IPS-18a (cell line): ENCODE results near the gene ASF1A.

Experiments
- H3K27ac ChIP-seq: one replicate; pipeline ENCODE4 v1.5.1; 2013; ENCODE audit warnings: low read length
- H3K27me3 ChIP-seq: one replicate; pipeline ENCODE4 v1.6.1; 2013; ENCODE audit warnings: mild to moderate bottlenecking, low read length; ENCODE audit not compliant: control insufficient read depth, insufficient read depth
- H3K36me3 ChIP-seq: one replicate; pipeline ENCODE4 v1.6.1; 2013; ENCODE audit warnings: low read depth, low read length; ENCODE audit not compliant: control insufficient read depth
- H3K4me1 ChIP-seq: one replicate; pipeline ENCODE4 v1.6.1; 2013; ENCODE audit warnings: low read depth, low read length; ENCODE audit not compliant: control insufficient read depth
- H3K4me3 ChIP-seq: one replicate; pipeline ENCODE4 v1.5.1; 2013; ENCODE audit warnings: low read length
- H3K9ac ChIP-seq: one replicate; pipeline ENCODE4 v1.6.1; 2013; ENCODE audit warnings: mild to moderate bottlenecking, low read length, moderate library complexity
- H3K9me3 ChIP-seq: one replicate; pipeline ENCODE4 v1.6.1; 2013; ENCODE audit warnings: low read depth, low read length; ENCODE audit not compliant: control insufficient read depth

The ASF1A gene

DNA sequence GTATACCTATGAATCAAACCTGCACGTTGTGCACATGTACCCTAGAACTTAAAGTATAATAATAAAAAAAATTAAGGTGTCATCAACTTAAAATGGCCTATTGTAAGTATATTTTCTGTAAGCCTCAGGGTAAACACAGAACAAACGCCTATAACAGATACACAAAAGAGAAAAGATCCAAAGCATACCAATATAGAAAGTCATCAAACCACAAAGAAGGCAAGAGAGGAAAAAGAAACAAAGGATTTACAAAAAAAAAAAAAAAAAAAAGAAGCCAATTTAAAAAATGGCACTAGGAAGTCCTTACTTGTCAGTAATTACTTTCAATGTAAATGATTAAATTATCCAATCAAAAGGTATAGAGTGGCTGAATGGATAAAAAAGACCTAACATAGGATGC, 24.6 kb upstream of the ASF1A start:
- H3K9me3 ChIP-seq: no peaks in the 10 kb centered on the region
- no peaks in the 10 kb centered on the region for H3K4me1 ChIP-seq
- no peaks in the 10 kb centered on the region for H3K36me3 ChIP-seq
- H3K9ac ChIP-seq: no peak overlapping the region
- H3K27me3 ChIP-seq: no peaks in the 10 kb centered on the region
- no peak overlapping the region for H3K27ac ChIP-seq
- no peak overlapping the region for H3K4me3 ChIP-seq

DNA sequence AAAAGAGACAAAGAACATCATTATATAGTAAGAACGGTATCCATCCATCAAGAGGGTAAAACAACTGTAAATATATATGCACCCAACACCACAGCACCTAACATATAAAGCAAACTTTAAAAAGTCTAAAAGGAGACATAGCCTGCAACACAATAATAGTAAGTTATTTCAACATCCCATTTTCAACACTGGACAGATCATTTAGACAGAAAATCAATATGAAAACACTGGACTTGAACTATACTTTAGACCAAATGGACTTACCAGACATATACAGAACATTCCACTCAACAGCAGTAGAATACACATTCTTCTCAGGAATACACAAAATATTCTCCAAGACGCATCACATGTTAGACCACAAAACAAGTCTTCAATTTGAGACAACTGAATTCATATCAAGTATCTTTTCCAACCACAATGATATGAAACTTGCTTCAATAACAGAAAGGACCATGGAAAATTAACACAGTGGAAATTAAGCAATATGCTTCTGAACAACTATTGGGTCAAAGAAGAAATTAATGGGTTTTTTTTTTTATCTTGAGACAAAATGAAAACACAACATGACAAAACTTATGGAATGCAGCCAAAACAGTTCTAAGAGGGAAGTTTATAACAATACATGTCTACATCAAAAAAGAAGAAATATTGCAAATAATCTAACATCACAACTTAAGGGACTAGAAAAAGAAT, 23.9 kb upstream of the ASF1A start:
- H3K27me3 ChIP-seq: no peaks in the 10 kb centered on the region
- H3K9ac ChIP-seq: no peak overlapping the region
- no peak overlapping the region for H3K27ac ChIP-seq
- no peaks in the 10 kb centered on the region for H3K4me1 ChIP-seq
- H3K4me3 ChIP-seq: no peak overlapping the region
- H3K9me3 ChIP-seq: no peaks in the 10 kb centered on the region
- no peaks in the 10 kb centered on the region for H3K36me3 ChIP-seq

DNA sequence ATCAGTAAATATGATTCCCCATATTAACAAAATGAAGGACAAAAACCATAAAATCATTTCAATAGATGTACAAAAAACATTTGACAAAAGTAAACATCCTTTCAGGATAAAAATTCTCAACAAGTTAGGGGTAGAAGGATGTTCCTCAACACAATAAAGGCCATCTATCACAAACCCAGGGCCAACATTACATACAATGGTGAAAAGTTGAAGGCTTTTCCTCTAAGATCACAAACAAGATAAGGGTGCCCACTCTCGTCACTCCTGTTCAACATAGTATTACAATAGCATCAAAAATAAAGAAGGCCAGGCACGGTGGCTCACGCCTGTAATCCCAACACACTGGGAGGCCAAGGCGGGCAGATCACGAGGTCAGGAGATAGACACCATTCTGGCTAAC, 22.6 kb upstream of the ASF1A start:
- Histone ChIP-seq H3K9ac (no peak overlapping the region), H3K27me3 (no peaks in the 10 kb centered on the region), H3K4me1 (no peaks in the 10 kb centered on the region)

DNA sequence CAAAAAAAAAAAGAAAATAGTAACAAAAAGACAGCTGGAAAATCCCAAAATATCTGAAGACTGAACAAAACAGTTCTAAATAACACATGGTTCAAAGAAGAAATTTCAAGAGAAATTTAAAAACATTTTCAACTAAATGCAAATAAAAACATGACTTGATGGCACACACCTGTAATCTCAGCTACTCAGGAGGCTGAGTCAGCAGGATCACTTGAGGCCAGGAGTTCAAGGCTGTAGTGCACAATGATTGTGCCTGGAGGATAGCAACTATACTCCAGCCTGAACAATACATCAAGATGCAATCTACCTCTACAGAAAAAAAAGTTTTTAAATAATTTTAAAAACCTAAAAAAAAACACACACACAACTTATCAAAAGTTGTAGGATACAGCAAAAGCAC, 21.6 kb upstream of the ASF1A start:
- Histone ChIP-seq H3K27ac (no peak overlapping the region), H3K36me3 (no peaks in the 10 kb centered on the region), H3K9me3 (no peaks in the 10 kb centered on the region), H3K4me3 (no peak overlapping the region), H3K4me1 (no peaks in the 10 kb centered on the region), H3K27me3 (no peaks in the 10 kb centered on the region), H3K9ac (no peak overlapping the region)

More for the DNA sequence above, 22.6 kb upstream of the ASF1A start:
- H3K27ac ChIP-seq: no peak overlapping the region
- H3K9me3 ChIP-seq: no peaks in the 10 kb centered on the region
- H3K36me3 ChIP-seq: no peaks in the 10 kb centered on the region
- H3K4me3 ChIP-seq: no peak overlapping the region

DNA sequence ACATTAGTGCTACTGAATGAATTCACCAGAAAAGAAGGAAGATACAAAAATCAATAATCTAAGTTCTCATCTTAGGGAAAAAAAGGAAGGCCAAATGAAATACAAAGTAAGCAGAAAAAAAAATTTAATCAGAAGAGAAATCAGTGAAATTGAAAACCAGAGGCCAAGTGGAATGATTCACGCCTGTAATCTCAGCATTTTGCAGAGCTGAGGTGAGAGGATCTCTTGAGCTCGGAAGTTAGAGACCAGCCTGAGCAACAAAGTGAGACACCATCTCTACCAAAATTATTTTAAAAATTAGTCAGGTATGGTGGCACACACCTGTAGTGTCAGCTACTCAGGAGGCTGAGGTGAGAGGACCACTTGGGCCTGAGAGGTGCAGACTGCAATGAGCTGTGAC, 21.2 kb upstream of the ASF1A start:
- Histone ChIP-seq H3K27ac (no peak overlapping the region), H3K4me1 (no peaks in the 10 kb centered on the region)

DNA sequence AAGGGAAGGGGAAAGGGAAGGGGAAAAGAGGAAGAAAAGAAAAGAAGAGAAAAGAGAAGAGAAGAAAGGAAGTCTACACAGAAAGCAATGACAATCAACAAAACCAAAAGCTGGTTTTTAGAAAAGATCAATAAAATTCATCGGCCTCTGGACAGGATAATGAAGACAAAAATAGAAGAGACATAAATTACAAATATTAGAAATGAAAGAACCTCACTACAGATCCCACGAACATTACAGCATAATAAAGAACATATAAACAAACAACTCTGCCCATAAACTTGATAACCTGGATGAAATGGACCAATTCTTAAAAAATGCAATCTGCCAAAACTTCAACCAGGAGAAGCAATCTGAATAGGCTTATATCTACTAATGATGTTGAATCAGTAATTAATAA, 20.7 kb upstream of the ASF1A start:
- H3K27me3 ChIP-seq: no peaks in the 10 kb centered on the region
- H3K9ac ChIP-seq: no peak overlapping the region
- no peaks in the 10 kb centered on the region for H3K4me1 ChIP-seq
- H3K36me3 ChIP-seq: no peaks in the 10 kb centered on the region
- no peak overlapping the region for H3K4me3 ChIP-seq
- H3K9me3 ChIP-seq: no peaks in the 10 kb centered on the region
- H3K27ac ChIP-seq: no peak overlapping the region

More for the DNA sequence above, 21.2 kb upstream of the ASF1A start:
- H3K4me3 ChIP-seq: no peak overlapping the region
- H3K36me3 ChIP-seq: no peaks in the 10 kb centered on the region
- no peak overlapping the region for H3K9ac ChIP-seq
- H3K9me3 ChIP-seq: no peaks in the 10 kb centered on the region
- no peaks in the 10 kb centered on the region for H3K27me3 ChIP-seq

DNA sequence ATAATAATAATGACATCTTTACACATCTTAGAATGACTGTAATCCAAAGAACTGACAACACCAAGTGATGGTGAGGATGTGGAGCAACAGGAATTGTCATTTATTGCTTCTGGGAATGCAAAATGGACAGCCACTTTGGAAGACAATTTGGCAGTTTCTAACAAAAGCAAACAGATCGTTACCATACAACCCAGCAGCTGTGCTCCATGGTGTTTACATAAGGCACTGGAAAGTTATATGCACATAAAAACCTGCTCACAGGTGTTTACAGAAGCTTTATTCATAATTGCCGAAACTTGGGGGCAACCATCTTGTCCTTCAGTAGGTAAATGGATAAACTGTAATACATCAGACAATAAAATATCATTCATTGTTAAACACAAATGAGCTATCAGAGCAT, 18.3 kb upstream of the ASF1A start:
- Histone ChIP-seq H3K9me3 (no peaks in the 10 kb centered on the region), H3K27me3 (no peaks in the 10 kb centered on the region), H3K4me3 (no peak overlapping the region), H3K4me1 (no peaks in the 10 kb centered on the region), H3K36me3 (no peaks in the 10 kb centered on the region), H3K27ac (no peak overlapping the region), H3K9ac (no peak overlapping the region)

DNA sequence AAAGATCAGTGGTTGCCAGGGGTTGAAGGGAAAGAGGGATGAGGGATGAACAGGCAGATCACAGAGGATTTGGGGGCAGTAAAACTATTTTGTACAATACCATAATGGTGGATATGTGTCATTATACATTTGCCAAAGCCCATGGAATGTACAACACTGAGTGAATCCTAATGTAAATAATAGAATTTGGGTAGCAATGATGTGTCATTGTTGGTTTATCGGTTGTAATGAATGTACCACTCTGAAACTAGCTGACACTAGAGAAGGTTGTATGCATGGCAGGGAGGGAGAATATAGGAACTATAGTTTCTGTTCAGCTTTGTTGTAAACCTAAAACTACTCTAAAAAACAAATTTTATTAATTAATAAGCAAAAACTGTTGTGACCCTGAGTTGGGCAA, 17.8 kb upstream of the ASF1A start:
- no peaks in the 10 kb centered on the region for H3K9me3 ChIP-seq
- H3K36me3 ChIP-seq: no peaks in the 10 kb centered on the region
- no peak overlapping the region for H3K27ac ChIP-seq
- H3K9ac ChIP-seq: no peak overlapping the region
- no peak overlapping the region for H3K4me3 ChIP-seq
- H3K27me3 ChIP-seq: no peaks in the 10 kb centered on the region
- H3K4me1 ChIP-seq: no peaks in the 10 kb centered on the region

DNA sequence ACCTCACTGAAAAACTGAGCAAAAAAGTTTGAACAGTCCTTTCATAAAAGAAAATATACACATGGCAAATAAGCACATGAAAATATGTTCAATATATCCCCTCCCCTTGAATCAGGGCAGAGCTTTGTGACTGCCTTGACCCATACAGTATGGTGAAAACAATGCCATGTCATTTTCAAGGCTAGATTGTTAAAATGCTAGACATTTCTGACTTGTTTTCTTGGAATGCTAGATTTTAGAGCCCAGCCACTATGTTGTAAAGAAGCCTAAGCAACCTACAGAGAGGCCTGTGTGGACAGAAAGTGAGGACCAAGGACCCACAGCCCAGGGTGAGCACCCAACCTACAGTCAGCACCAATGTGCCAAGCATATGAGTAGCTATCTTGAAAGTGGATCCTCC, 17.1 kb upstream of the ASF1A start:
- H3K27me3 ChIP-seq: no peaks in the 10 kb centered on the region
- no peaks in the 10 kb centered on the region for H3K36me3 ChIP-seq
- no peak overlapping the region for H3K27ac ChIP-seq
- H3K4me3 ChIP-seq: no peak overlapping the region
- H3K9ac ChIP-seq: no peak overlapping the region
- peaks cover 2% of the 10 kb centered on the region for H3K4me1 ChIP-seq
- no peaks in the 10 kb centered on the region for H3K9me3 ChIP-seq

DNA sequence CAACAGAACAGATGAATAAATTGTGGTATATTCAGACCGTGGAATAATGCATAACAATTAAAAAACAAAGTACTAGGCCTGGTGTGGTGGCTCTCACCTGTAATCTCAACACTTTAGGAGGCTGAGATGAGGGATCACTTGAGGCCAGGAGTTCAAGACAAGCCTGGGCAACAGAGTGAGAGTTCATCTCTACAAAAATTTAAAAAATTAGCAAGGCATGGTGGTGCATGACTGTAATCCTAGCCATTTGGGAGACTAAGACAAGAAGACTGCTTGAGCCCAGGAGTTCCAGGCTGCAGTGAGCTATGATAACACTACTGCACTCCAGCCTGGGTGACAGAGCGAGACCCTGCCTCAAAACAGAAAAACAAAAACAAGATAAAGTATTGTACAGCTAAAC, 16.1 kb upstream of the ASF1A start:
- H3K4me3 ChIP-seq: no peak overlapping the region
- H3K27ac ChIP-seq: no peak overlapping the region
- H3K9ac ChIP-seq: no peak overlapping the region
- no peaks in the 10 kb centered on the region for H3K36me3 ChIP-seq
- no peaks in the 10 kb centered on the region for H3K9me3 ChIP-seq
- no peaks in the 10 kb centered on the region for H3K27me3 ChIP-seq
- peaks cover 10% of the 10 kb centered on the region for H3K4me1 ChIP-seq

DNA sequence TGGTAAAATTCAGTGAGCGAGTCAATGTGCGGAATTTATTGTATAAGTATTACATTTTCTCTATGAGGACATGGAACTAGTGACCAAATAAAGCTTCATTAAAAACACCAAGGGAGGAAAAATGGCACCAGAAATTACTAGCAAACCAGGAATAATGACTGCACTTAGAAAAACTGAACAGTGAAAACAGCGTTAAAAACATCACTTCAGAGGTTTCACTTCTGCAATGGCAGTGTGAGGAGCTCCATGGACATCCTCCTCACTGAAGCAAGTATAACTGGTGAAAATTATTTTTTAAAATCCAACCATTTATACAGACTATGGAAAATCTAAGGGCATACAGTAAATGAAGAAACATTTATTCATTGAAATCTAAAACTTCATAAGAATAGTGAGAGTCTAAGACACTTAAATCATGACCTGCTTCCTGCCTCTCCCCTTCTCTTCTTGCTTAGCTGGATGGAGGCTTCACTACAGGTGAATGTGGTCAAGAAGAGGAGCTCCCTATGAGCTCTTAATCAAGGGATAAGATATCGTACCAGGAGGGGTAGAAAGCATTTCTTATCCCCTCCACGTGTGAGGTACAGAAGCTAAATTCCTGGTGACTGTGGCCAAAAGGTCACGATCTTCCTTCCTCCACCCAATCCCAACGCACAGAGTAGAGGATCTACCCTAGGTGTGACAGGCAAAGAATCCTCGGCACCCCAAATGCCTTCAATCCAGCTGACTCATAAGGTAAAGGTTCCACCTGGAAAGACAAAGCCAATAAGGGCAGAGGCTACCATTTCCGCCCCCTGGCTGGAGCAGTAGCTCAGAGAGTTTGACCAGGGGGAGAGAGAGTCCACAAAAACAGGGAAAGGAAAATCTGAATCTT, 12.3 kb upstream of the ASF1A start:
- Histone ChIP-seq H3K4me3 (no peak overlapping the region), H3K27me3 (no peaks in the 10 kb centered on the region), H3K4me1 (peaks cover 10% of the 10 kb centered on the region), H3K9me3 (no peaks in the 10 kb centered on the region), H3K27ac (peak overlapping the region; percentile 30), H3K9ac (no peak overlapping the region), H3K36me3 (no peaks in the 10 kb centered on the region)
